ENCODE data around the gene NAV1. TPM values are rescaled to one million over a fixed set of nuclear protein-coding genes. Genes with fewer than 3 reads are reported as not detected.

The NAV1 gene
- total and polyA plus RNA-seq, 2 of the 8 experiments (the other 6 are each of a cell fraction or from before 2014, with no cell fraction given): 9.9 to 42.7 TPM

DNA sequence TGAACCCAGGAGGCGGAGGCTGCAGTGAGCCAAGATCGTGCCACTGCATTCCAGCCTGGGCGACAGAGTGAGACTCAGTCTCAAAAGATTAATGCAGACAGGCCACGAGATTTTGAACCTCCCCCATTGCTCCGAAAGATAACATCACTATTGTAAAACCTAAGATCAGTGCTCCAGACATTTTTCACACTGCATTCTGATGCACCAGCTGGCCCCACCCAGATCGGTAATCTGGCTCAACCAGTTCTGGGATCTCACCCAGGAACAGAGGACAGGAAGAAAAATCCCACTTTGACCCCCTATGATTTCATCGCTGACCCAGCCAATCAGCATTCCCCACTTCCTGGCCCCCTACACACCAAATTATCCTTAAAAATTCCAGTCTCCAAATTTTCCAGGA, 21.3 kb upstream of the NAV1 start:
- H3K9me3 ChIP-seq (ENCODE audit: insufficient read depth in 2 of 2, low read depth in 1 of 2, low read length in 1 of 2): no peaks in the 10 kb centered on the region
- no peak overlapping the region for H2AK5ac ChIP-seq (ENCODE audit: low read depth, low read length)
- no peak overlapping the region for H3K4me2 ChIP-seq (ENCODE audit: insufficient read depth in 1 of 2, low read depth in 2 of 2, low read length in 2 of 2)
- H3K18ac ChIP-seq (ENCODE audit: extremely low read depth, low read length): no peak overlapping the region
- H3K4ac ChIP-seq (replicated peaks; ENCODE audit: insufficient read length, low read depth, low read length): no peak overlapping the region
- no peaks in the 10 kb centered on the region for H3K36me3 ChIP-seq (ENCODE audit: control insufficient read depth in 2 of 4, insufficient read depth in 4 of 4, low read length in 3 of 4)
- DNase-seq (ENCODE audit: low read depth in 1 of 2, low spot score in 2 of 2) (no peak), FAIRE-seq (no peak)
- no peak overlapping the region for H2BK15ac ChIP-seq (ENCODE audit: low read length)
- POLR2A ChIA-PET (ENCODE audit: partially characterized antibody): no interaction called here
- no peaks in the 10 kb centered on the region for H3K23me2 ChIP-seq (ENCODE audit: low read depth, low read length)
- H4K8ac ChIP-seq (ENCODE audit: extremely low read depth, insufficient read depth, low read length): no peak overlapping the region
- H2BK5ac ChIP-seq (ENCODE audit: low read depth, low read length): no peak overlapping the region
- H2BK120ac ChIP-seq (replicated peaks; ENCODE audit: low read depth, low read length): no peak overlapping the region
- no peak overlapping the region for H2BK12ac ChIP-seq (ENCODE audit: low read depth, low read length)
- no peaks in the 10 kb centered on the region for H4K20me1 ChIP-seq (replicated peaks in 1 of 2; ENCODE audit: control insufficient read depth in 1 of 2, insufficient read depth in 2 of 2, low read length in 2 of 2)
- H3K79me1 ChIP-seq (ENCODE audit: low read depth, low read length): no peaks in the 10 kb centered on the region
- CTCF ChIA-PET (ENCODE audit: partially characterized antibody): interaction anchor here (0.6 to 43.8 kb wide), 6 partner anchors 12 to 1572 kb away, joined by 3 to 929 read pairs (median 224); partner anchors contain the start of genes CSRP1 and NAV1
- no peak overlapping the region for H2BK20ac ChIP-seq (ENCODE audit: low read length)
- no peaks in the 10 kb centered on the region for H3K27me3 ChIP-seq (replicated peaks in 1 of 4; ENCODE audit: control insufficient read depth in 3 of 4, extremely low read depth in 1 of 4, insufficient read depth in 3 of 4, low read length in 3 of 4)
- no peak overlapping the region for H2AFZ ChIP-seq (ENCODE audit: low read length)
- no peaks in the 10 kb centered on the region for H3K79me2 ChIP-seq (ENCODE audit: control insufficient read depth in 1 of 2, insufficient read depth in 2 of 2, low read length in 2 of 2)
- H3K56ac ChIP-seq (replicated peaks; ENCODE audit: insufficient read length, low read depth, low read length): no peak overlapping the region
- WGBS, 2 experiments (ENCODE audit: extremely low coverage in 1 of 2, insufficient coverage in 1 of 2, insufficient read length in 1 of 2, insufficient replicate concordance in 2 of 2, low coverage in 1 of 2, low lambda C conversion rate in 2 of 2, missing lambda C conversion rate in 1 of 2): 92% methylated on average over 7 of the region's 7 CpGs; no CpG with 5 or more reads in 1 of the 2 experiments
- no peak overlapping the region for H3K14ac ChIP-seq (ENCODE audit: insufficient read length)
- H3K4me1 ChIP-seq (replicated peaks in 1 of 4; ENCODE audit: control insufficient read depth in 3 of 4, insufficient read depth in 4 of 4, low read length in 3 of 4): peaks cover 0 to 2% (median 0%) of the 10 kb centered on the region in 4 experiments; a peak in 2 of 7 replicates
- H3K4me3 ChIP-seq (ENCODE audit: extremely low read depth in 1 of 4, insufficient read depth in 2 of 4, low read depth in 3 of 4, low read length in 4 of 4): no peak overlapping the region
- no peak overlapping the region for H4K5ac ChIP-seq (ENCODE audit: insufficient read length, low read depth, low read length)
- no peak overlapping the region for H3K27ac ChIP-seq (ENCODE audit: low read depth, low read length)
- no peak overlapping the region for H3K9ac ChIP-seq (replicated peaks in 1 of 4; ENCODE audit: extremely low read depth in 1 of 4, low read depth in 3 of 4, low read length in 3 of 4)
- H4K91ac ChIP-seq (replicated peaks; ENCODE audit: insufficient read length, low read length): no peak overlapping the region
- no peak overlapping the region for H3K23ac ChIP-seq (ENCODE audit: insufficient read length)
- TF ChIP-seq KDM1A (IDR thresholded peaks at IDR 0.05; ENCODE audit: borderline replicate concordance, low read length): no peak
- no peak for TF ChIP-seq RBBP5 (IDR thresholded peaks at IDR 0.05; ENCODE audit: borderline replicate concordance, low read depth, low read length)
- TF ChIP-seq GTF2F1 (IDR thresholded peaks at IDR 0.05; ENCODE audit: borderline replicate concordance, low read depth, low read length): no peak
- no peak for TF ChIP-seq EZH2 (IDR thresholded peaks at IDR 0.05; ENCODE audit: low read depth, low read length, severe bottlenecking)
- TF ChIP-seq, protein P1, sequence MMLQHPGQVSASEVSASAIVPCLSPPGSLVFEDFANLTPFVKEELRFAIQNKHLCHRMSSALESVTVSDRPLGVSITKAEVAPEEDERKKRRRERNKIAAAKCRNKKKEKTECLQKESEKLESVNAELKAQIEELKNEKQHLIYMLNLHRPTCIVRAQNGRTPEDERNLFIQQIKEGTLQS (IDR thresholded peaks at IDR 0.05; ENCODE audit: insufficient read depth, low read depth, low read length): no peak
- TF ChIP-seq POLR2AphosphoS5 (IDR thresholded peaks at IDR 0.05; ENCODE audit: low read depth, low read length): no peak
- no peak for TF ChIP-seq YY1 (IDR thresholded peaks at IDR 0.05; ENCODE audit: low read depth, low read length)
- no peak for TF ChIP-seq EGR1 (IDR thresholded peaks at IDR 0.05; ENCODE audit: borderline replicate concordance, low read depth, low read length)
- no peak for TF ChIP-seq SP2 (IDR thresholded peaks at IDR 0.05; ENCODE audit: low read length)

Data from H1 (cell line).